Measurements from ENCODE around the gene POLR1E. TPM values are rescaled to one million over a fixed set of nuclear protein-coding genes. Genes with fewer than 3 reads are reported as not detected.
A peak's percentile ranks its signal among the peaks of the same experiment; 100 is the strongest.
"Not testable (repeated sequence)": the region's sequence is repeated elsewhere in the genome, so short reads cannot be mapped to it uniquely, and the experiment has no call there.

Gene POLR1E
- total and polyA plus RNA-seq, 4 donors, result 15.1 to 25.7 (median 20.2) TPM

- peak in 1 of 2 donors; percentile 22 for DNase-seq
Observed at GRCh38 chr9:37501957-37502596, 16.3 kb downstream of the POLR1E start.

GRCh38 chr9:37503736-37504135, 18.0 kb downstream of the POLR1E start:
- H3K4me1 ChIP-seq (ENCODE audit: control insufficient read depth in 1 of 2, insufficient read depth in 2 of 2, low read length in 2 of 2), result no peaks in the 10 kb centered on the region
- H3K27ac ChIP-seq (ENCODE audit: low read depth in 1 of 2, low read length in 2 of 2), result no peak overlapping the region
- no peaks in the 10 kb centered on the region for H3K27me3 ChIP-seq (ENCODE audit: control insufficient read depth in 1 of 2, insufficient read depth in 2 of 2, low read length in 1 of 2)
- DNase-seq, result peak in 1 of 2 donors; percentile 41
- no peak overlapping the region for H3K4me3 ChIP-seq (ENCODE audit: low read length in 2 of 2)
- intact Hi-C loops (cut with DNase I), result no loop called here
- H3K36me3 ChIP-seq (ENCODE audit: control insufficient read depth in 1 of 2, insufficient read depth in 2 of 2, low read length in 1 of 2), result peaks cover 4 to 13% of the 10 kb centered on the region in 2 donors
- H3K9me3 ChIP-seq (ENCODE audit: control insufficient read depth, low read length), result no peaks in the 10 kb centered on the region
- WGBS, 2 donors, result 92 to 96% methylated on average over 3 of the region's 3 CpGs
- no peak for ATAC-seq (ENCODE audit: low FRiP score)

More at GRCh38 chr9:37501957-37502596, 16.3 kb downstream of the POLR1E start:
- peaks cover 4 to 13% of the 10 kb centered on the region in 2 donors for H3K36me3 ChIP-seq (ENCODE audit: control insufficient read depth in 1 of 2, insufficient read depth in 2 of 2, low read length in 1 of 2)
- H3K4me3 ChIP-seq (ENCODE audit: low read length in 2 of 2), result no peak overlapping the region
- no peaks in the 10 kb centered on the region for H3K9me3 ChIP-seq (ENCODE audit: control insufficient read depth, low read length)
- no peak for ATAC-seq (ENCODE audit: low FRiP score)
- WGBS, 2 donors, result 71 to 95% methylated on average over 2 of the region's 2 CpGs
- no peak overlapping the region for H3K27ac ChIP-seq (ENCODE audit: low read depth in 1 of 2, low read length in 2 of 2)
- H3K27me3 ChIP-seq (ENCODE audit: control insufficient read depth in 1 of 2, insufficient read depth in 2 of 2, low read length in 1 of 2), result no peaks in the 10 kb centered on the region
- H3K4me1 ChIP-seq (ENCODE audit: control insufficient read depth in 1 of 2, insufficient read depth in 2 of 2, low read length in 2 of 2), result no peaks in the 10 kb centered on the region
- intact Hi-C loops (cut with DNase I), result no loop called here

- Histone ChIP-seq H3K27me3 (ENCODE audit: control insufficient read depth in 1 of 2, insufficient read depth in 2 of 2, low read length in 1 of 2) (no peaks in the 10 kb centered on the region), H3K9me3 (ENCODE audit: control insufficient read depth, low read length) (no peaks in the 10 kb centered on the region), H3K36me3 (ENCODE audit: control insufficient read depth in 1 of 2, insufficient read depth in 2 of 2, low read length in 1 of 2) (peaks cover 4 to 13% of the 10 kb centered on the region in 2 donors), H3K27ac (ENCODE audit: low read depth in 1 of 2, low read length in 2 of 2) (no peak overlapping the region), H3K4me1 (ENCODE audit: control insufficient read depth in 1 of 2, insufficient read depth in 2 of 2, low read length in 2 of 2) (no peaks in the 10 kb centered on the region), H3K4me3 (ENCODE audit: low read length in 2 of 2) (no peak overlapping the region)
- intact Hi-C loops (cut with DNase I), result no loop called here
- DNase-seq (no peak), ATAC-seq (ENCODE audit: low FRiP score) (no peak)
- WGBS, 2 donors, result 88 to 91% methylated on average over 5 of the region's 5 CpGs
Observed at GRCh38 chr9:37504605-37505004, 18.9 kb downstream of the POLR1E start.

DNA sequence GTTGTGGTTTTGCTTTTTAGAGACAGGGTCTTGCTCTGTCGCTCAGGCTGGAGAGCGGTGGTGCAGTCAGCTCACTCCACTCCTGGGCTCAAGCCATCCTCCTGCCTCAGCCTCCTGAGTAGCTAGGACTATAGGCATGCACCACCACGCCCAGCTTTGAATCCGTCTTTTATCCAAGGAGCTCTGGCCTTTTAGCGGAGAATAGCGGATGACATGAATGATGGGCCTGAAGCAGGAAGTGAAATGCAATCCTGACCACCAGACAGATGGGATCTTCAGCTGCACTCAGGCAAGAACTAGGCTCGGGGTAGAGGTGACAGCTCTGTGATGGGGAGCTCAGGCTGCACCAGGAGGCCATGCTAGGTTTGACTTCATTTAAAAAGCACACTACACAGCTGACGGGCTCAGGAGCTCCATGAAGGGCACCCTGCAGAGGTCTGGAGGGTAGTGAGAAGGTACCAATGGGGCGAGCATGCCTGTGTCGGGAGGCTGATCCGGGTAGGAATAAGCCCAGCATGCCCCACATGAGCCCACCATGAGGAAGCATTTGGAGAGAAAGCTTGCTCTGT, 21.9 kb downstream of the POLR1E start:
- no peaks in the 10 kb centered on the region for H3K27me3 ChIP-seq (ENCODE audit: control insufficient read depth in 1 of 2, insufficient read depth in 2 of 2, low read length in 1 of 2)
- H3K4me3 ChIP-seq (ENCODE audit: low read length in 2 of 2), result no peak overlapping the region
- ATAC-seq (ENCODE audit: low FRiP score), result no peak
- H3K36me3 ChIP-seq (ENCODE audit: control insufficient read depth in 1 of 2, insufficient read depth in 2 of 2, low read length in 1 of 2), result peaks cover 0 to 5% of the 10 kb centered on the region in 2 donors
- no peak for DNase-seq
- H3K27ac ChIP-seq (ENCODE audit: low read depth in 1 of 2, low read length in 2 of 2), result no peak overlapping the region
- no peaks in the 10 kb centered on the region for H3K4me1 ChIP-seq (ENCODE audit: control insufficient read depth in 1 of 2, insufficient read depth in 2 of 2, low read length in 2 of 2)
- no peaks in the 10 kb centered on the region for H3K9me3 ChIP-seq (ENCODE audit: control insufficient read depth, low read length)
- intact Hi-C loops (cut with DNase I), result no loop called here
- WGBS, 2 donors, result 91 to 92% methylated on average over 11 of the region's 11 CpGs

GRCh38 chr9:37508135-37508833, 22.5 kb downstream of the POLR1E start:
- WGBS, 2 donors, result 82 to 87% methylated on average over 5 of the region's 5 CpGs
- H3K27me3 ChIP-seq (ENCODE audit: control insufficient read depth in 1 of 2, insufficient read depth in 2 of 2, low read length in 1 of 2), result no peaks in the 10 kb centered on the region
- no peak overlapping the region for H3K27ac ChIP-seq (ENCODE audit: low read depth in 1 of 2, low read length in 2 of 2)
- no peaks in the 10 kb centered on the region for H3K4me1 ChIP-seq (ENCODE audit: control insufficient read depth in 1 of 2, insufficient read depth in 2 of 2, low read length in 2 of 2)
- no peak overlapping the region for H3K4me3 ChIP-seq (ENCODE audit: low read length in 2 of 2)
- H3K36me3 ChIP-seq (ENCODE audit: control insufficient read depth in 1 of 2, insufficient read depth in 2 of 2, low read length in 1 of 2), result peaks cover 0 to 5% of the 10 kb centered on the region in 2 donors
- peak in 1 of 2 donors; percentile 39 for DNase-seq
- intact Hi-C loops (cut with DNase I), result no loop called here
- H3K9me3 ChIP-seq (ENCODE audit: control insufficient read depth, low read length), result no peaks in the 10 kb centered on the region
- no peak for ATAC-seq (ENCODE audit: low FRiP score)

GRCh38 chr9:37508834-37509206, 23.1 kb downstream of the POLR1E start:
- WGBS, 2 donors, result 86 to 88% methylated on average over 3 of the region's 3 CpGs
- ATAC-seq (ENCODE audit: low FRiP score) (no peak), DNase-seq (peak in 1 of 2 donors; percentile 32)
- no peak overlapping the region for H3K4me3 ChIP-seq (ENCODE audit: low read length in 2 of 2)
- no peaks in the 10 kb centered on the region for H3K4me1 ChIP-seq (ENCODE audit: control insufficient read depth in 1 of 2, insufficient read depth in 2 of 2, low read length in 2 of 2)
- intact Hi-C loops (cut with DNase I), result no loop called here
- H3K36me3 ChIP-seq (ENCODE audit: control insufficient read depth in 1 of 2, insufficient read depth in 2 of 2, low read length in 1 of 2), result peaks cover 0 to 4% of the 10 kb centered on the region in 2 donors
- H3K9me3 ChIP-seq (ENCODE audit: control insufficient read depth, low read length), result no peaks in the 10 kb centered on the region
- no peak overlapping the region for H3K27ac ChIP-seq (ENCODE audit: low read depth in 1 of 2, low read length in 2 of 2)
- no peaks in the 10 kb centered on the region for H3K27me3 ChIP-seq (ENCODE audit: control insufficient read depth in 1 of 2, insufficient read depth in 2 of 2, low read length in 1 of 2)

DNA sequence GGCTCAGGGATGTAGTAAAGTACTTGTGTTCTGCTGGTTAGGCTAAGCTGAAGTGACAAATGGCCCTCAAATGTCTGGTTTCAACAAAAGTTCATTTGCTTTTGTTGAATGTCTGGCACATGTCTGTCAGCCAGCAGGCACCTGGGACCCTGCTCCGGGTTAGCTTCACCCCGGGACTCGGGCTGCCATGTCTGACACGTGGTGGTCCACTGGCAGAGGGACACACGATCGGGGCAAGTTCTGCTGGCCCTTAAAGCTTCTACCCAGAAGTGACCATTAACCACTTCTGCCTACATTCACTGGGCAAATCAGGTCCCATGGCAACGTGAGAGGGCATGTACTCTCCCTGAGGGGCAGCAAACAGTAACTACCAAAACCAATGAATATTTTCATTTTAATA, 23.8 kb downstream of the POLR1E start:
- intact Hi-C loops (cut with DNase I), result no loop called here
- no peaks in the 10 kb centered on the region for H3K27me3 ChIP-seq (ENCODE audit: control insufficient read depth in 1 of 2, insufficient read depth in 2 of 2, low read length in 1 of 2)
- no peak for ATAC-seq (ENCODE audit: low FRiP score)
- 81 to 84% methylated on average over 7 of the region's 7 CpGs for WGBS, 2 donors
- H3K27ac ChIP-seq (ENCODE audit: low read depth in 1 of 2, low read length in 2 of 2), result no peak overlapping the region
- peaks cover 0 to 3% of the 10 kb centered on the region in 2 donors for H3K36me3 ChIP-seq (ENCODE audit: control insufficient read depth in 1 of 2, insufficient read depth in 2 of 2, low read length in 1 of 2)
- no peaks in the 10 kb centered on the region for H3K9me3 ChIP-seq (ENCODE audit: control insufficient read depth, low read length)
- no peaks in the 10 kb centered on the region for H3K4me1 ChIP-seq (ENCODE audit: control insufficient read depth in 1 of 2, insufficient read depth in 2 of 2, low read length in 2 of 2)
- no peak overlapping the region for H3K4me3 ChIP-seq (ENCODE audit: low read length in 2 of 2)
- DNase-seq, result peak in 1 of 2 donors; percentile 51

- H3K4me3 ChIP-seq (ENCODE audit: low read length in 2 of 2); H3K4me1 ChIP-seq (ENCODE audit: control insufficient read depth in 1 of 2, insufficient read depth in 2 of 2, low read length in 2 of 2); H3K27ac ChIP-seq (ENCODE audit: low read depth in 1 of 2, low read length in 2 of 2); ATAC-seq (ENCODE audit: low FRiP score); H3K27me3 ChIP-seq (ENCODE audit: control insufficient read depth in 1 of 2, insufficient read depth in 2 of 2, low read length in 1 of 2); H3K36me3 ChIP-seq (ENCODE audit: control insufficient read depth in 1 of 2, insufficient read depth in 2 of 2, low read length in 1 of 2); H3K9me3 ChIP-seq (ENCODE audit: control insufficient read depth, low read length); intact Hi-C loops (cut with DNase I): not testable (repeated sequence)
- peak in 1 of 2 donors; percentile 26 for DNase-seq
- WGBS, 2 donors, result 87 to 92% methylated on average over 5 of the region's 5 CpGs
Observed at GRCh38 chr9:37510053-37510452, 24.3 kb downstream of the POLR1E start.

All from aorta (tissue), 5 donors.